Neuron (in vitro differentiated cells): ENCODE results near the gene CTSK.

Experiments
- H2AFZ ChIP-seq: one replicate; pipeline ENCODE4 v1.6.1; 2013; ENCODE audit warnings: low read depth, mild to moderate bottlenecking, inconsistent platforms, low read length, moderate library complexity
- H3K27me3 ChIP-seq: one replicate; pipeline ENCODE4 v1.6.1; 2013; ENCODE audit warnings: low read length; ENCODE audit not compliant: insufficient read depth
- H3K36me3 ChIP-seq: one replicate; pipeline ENCODE4 v1.6.1; 2013; ENCODE audit warnings: low read length; ENCODE audit not compliant: insufficient read depth
- H3K4me1 ChIP-seq: one replicate; pipeline ENCODE4 v1.6.1; 2013; ENCODE audit warnings: low read length; ENCODE audit not compliant: insufficient read depth
- H3K4me3 ChIP-seq: 2 replicates; pipeline ENCODE4 v1.5.1; 2013; ENCODE audit warnings: mild to moderate bottlenecking, low read length, moderate library complexity
- H3K9me3 ChIP-seq: one replicate; pipeline ENCODE4 v1.6.1; 2013; ENCODE audit warnings: low read length

CTSK gene

DNA sequence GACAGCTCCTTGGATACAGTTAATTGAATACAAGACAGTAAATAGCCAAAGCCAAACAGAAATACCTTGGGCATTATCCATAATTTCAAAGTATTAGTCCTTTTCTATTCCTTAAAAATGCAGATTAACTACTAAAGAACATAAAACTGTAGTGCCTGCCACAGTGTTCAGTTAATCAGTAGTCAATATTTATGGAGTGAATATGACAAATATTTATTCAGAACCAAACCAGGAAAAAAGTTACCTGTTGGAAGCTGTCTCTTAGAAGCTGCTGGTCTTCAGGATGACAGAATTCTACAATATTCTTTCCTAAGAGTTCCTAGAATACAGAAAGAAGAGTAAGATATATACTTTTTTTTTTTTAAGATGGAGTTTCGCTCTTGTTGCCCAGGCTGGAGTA lies 18.2 kb upstream of the CTSK start:
- no peaks in the 10 kb centered on the region for H3K9me3 ChIP-seq
- no peak overlapping the region for H3K4me3 ChIP-seq
- no peaks in the 10 kb centered on the region for H3K4me1 ChIP-seq
- H3K27me3 ChIP-seq, result no peaks in the 10 kb centered on the region
- no peak overlapping the region for H2AFZ ChIP-seq
- H3K36me3 ChIP-seq, result peaks cover 52% of the 10 kb centered on the region

- Histone ChIP-seq H3K27me3 (no peaks in the 10 kb centered on the region), H3K9me3 (no peaks in the 10 kb centered on the region), H2AFZ (no peak overlapping the region), H3K36me3 (peaks cover 47% of the 10 kb centered on the region), H3K4me1 (no peaks in the 10 kb centered on the region), H3K4me3 (no peak overlapping the region)
Measured at GRCh38 chr1:150820730-150821512, 12.9 kb upstream of the CTSK start.

GRCh38 chr1:150815871-150816270 lies 7.8 kb upstream of the CTSK start:
- Histone ChIP-seq H3K27me3 (no peaks in the 10 kb centered on the region), H3K36me3 (peaks cover 63% of the 10 kb centered on the region), H3K4me3 (no peak overlapping the region), H2AFZ (no peak overlapping the region), H3K4me1 (no peaks in the 10 kb centered on the region), H3K9me3 (no peaks in the 10 kb centered on the region)

DNA sequence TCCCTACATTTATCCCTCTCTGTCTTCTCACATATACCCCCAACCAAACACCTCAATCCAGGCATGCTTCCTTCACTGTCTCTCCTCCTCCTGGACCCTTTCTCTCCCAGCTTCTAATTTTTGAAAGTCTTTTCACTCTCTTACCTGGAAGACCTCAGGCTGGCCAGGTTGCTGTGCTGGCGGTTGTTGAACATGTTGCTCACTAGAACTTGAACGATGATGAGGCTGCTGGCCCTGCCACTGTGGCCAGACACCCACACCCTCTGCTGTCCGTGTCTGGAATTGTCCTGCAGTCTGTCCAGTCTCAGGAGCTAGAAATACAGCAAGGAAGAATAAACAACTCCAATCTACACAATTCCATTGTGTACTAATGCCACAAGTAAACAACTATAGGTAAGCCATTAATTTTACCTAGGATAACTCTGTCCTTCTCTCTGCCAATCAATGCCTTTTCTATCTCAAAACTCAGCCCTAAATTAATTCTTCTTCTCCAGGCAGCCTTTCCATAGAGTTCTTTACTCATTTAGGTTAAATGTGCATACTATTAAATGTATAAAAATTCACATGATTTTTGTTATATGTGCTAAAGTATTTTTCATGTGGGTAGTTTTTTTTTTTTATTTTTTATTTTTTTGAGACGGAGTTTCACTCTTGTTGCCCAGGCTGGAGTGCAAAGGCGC lies 5.1 kb upstream of the CTSK start:
- Histone ChIP-seq H3K27me3 (no peaks in the 10 kb centered on the region), H3K36me3 (peaks cover 60% of the 10 kb centered on the region), H3K9me3 (no peaks in the 10 kb centered on the region)

DNA sequence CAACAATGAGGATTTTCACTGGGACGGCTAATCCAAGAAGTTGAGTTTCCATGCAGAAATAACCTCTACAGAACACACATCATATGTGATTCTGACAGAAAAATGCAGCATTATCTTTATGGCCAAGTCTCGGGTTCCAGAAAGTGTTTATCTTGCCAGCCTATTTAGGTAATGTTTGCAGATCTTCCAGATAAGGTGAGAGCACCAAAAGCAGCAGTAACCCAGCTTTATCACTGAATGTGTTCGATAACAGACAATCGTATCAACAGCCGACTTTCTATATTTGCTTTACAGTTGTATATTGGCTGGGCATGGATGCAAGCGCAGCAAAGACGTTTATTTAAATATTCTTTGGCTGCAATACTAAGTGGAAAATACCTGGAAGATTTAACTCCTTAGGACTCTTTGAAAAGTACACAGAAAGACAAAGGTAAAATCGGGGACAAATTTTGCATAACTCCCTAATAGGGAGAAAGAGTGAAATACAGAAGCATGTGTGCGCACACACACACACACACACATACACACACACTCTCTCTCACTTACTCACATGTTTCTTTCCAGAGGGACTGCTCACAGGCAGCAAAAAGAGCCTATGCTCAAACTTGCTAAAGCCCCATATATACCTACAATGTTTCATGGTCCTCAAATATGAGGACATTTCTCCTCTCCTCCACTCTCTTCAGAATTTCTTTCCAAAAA lies 3.0 kb upstream of the CTSK start:
- H3K4me3 ChIP-seq, result no peak overlapping the region
- no peaks in the 10 kb centered on the region for H3K4me1 ChIP-seq
- H2AFZ ChIP-seq, result no peak overlapping the region
- peaks cover 42% of the 10 kb centered on the region for H3K36me3 ChIP-seq
- H3K9me3 ChIP-seq, result no peaks in the 10 kb centered on the region
- H3K27me3 ChIP-seq, result no peaks in the 10 kb centered on the region

More for the DNA sequence above, 5.1 kb upstream of the CTSK start:
- Histone ChIP-seq H2AFZ (no peak overlapping the region), H3K4me3 (no peak overlapping the region), H3K4me1 (no peaks in the 10 kb centered on the region)

- no peaks in the 10 kb centered on the region for H3K4me1 ChIP-seq
- H3K27me3 ChIP-seq, result no peaks in the 10 kb centered on the region
- H3K36me3 ChIP-seq, result peaks cover 38% of the 10 kb centered on the region
Measured at GRCh38 chr1:150809651-150810050, 1.6 kb upstream of the CTSK start.

DNA sequence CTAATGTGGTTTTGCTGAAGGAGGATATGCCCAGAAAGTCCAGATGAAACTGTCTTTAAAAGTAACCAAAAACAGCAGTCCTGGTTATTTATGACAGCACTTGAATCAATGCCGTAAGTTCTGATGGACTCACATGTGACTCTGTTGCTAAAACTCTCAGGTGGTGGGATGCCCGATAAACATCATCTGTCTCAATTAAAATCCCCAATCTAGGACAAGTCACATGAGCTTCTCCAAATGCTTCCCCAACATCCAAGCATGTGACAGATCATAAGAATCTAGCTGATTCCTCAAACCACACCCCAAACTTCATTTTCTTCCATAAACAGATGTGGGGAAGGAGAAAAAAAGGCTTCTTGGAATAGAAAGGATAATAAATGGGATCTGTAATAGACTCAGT lies 786 bp upstream of the CTSK start:
- peaks cover 32% of the 10 kb centered on the region for H3K36me3 ChIP-seq
- no peak overlapping the region for H3K4me3 ChIP-seq
- H3K9me3 ChIP-seq, result no peaks in the 10 kb centered on the region
- no peak overlapping the region for H2AFZ ChIP-seq
- no peaks in the 10 kb centered on the region for H3K27me3 ChIP-seq
- no peaks in the 10 kb centered on the region for H3K4me1 ChIP-seq

More at GRCh38 chr1:150809651-150810050, 1.6 kb upstream of the CTSK start:
- H3K4me3 ChIP-seq, result no peak overlapping the region
- H3K9me3 ChIP-seq, result no peaks in the 10 kb centered on the region
- no peak overlapping the region for H2AFZ ChIP-seq

- no peaks in the 10 kb centered on the region for H3K9me3 ChIP-seq
- H3K4me1 ChIP-seq, result no peaks in the 10 kb centered on the region
- no peak overlapping the region for H3K4me3 ChIP-seq
- no peaks in the 10 kb centered on the region for H3K27me3 ChIP-seq
- H2AFZ ChIP-seq, result no peak overlapping the region
- peaks cover 19% of the 10 kb centered on the region for H3K36me3 ChIP-seq
Measured at GRCh38 chr1:150807249-150808023, 624 bp downstream of the CTSK start.

- no peaks in the 10 kb centered on the region for H3K9me3 ChIP-seq
- no peak overlapping the region for H2AFZ ChIP-seq
- H3K4me3 ChIP-seq, result no peak overlapping the region
- H3K27me3 ChIP-seq, result no peaks in the 10 kb centered on the region
- peaks cover 6% of the 10 kb centered on the region for H3K36me3 ChIP-seq
- no peaks in the 10 kb centered on the region for H3K4me1 ChIP-seq
Measured at GRCh38 chr1:150805899-150806298, 2.2 kb downstream of the CTSK start.

DNA sequence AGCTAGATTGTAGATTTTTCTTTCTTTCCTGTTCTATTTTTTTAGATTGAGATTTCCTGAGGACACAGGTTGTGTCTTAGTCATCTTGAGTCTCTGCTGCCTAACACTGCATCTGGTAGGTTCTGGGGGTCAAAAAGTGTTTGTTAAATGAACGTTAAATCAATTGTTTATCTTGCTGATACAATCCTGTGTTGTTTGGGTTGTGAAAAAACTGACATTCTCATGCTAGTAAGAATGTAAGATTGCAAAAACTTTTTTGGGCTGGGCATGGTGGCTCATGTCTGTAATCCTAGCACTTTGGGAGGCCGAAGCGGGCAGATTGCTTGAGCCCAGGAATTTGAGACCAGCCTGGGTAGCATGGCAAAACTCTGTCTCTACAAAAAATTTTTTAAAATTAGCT lies 3.4 kb downstream of the CTSK start:
- Histone ChIP-seq H3K4me3 (no peak overlapping the region), H3K9me3 (no peaks in the 10 kb centered on the region), H3K36me3 (no peaks in the 10 kb centered on the region), H2AFZ (no peak overlapping the region), H3K4me1 (no peaks in the 10 kb centered on the region), H3K27me3 (no peaks in the 10 kb centered on the region)

DNA sequence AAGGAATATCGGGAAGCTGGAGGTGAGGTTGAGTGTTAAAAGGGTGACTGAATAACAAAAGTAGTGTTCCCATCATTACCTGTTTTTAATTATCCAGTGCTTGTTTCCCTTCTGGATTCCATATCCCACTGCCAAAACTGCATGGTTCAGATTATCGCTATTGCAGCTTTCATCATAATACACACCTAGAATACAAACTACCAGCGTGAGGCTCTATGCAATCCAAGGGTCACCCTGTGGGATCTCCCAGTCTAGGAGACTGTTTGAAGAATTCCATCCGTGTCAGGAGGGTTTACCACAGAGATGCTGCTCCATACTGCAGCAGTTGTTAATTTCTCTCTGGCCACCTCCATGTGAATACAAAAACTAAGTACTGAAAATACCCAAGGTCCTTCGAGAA lies 9.0 kb downstream of the CTSK start:
- Histone ChIP-seq H3K27me3 (no peaks in the 10 kb centered on the region), H3K4me3 (no peak overlapping the region), H3K9me3 (no peaks in the 10 kb centered on the region), H3K36me3 (peaks cover 4% of the 10 kb centered on the region), H2AFZ (no peak overlapping the region), H3K4me1 (peaks cover 18% of the 10 kb centered on the region)

DNA sequence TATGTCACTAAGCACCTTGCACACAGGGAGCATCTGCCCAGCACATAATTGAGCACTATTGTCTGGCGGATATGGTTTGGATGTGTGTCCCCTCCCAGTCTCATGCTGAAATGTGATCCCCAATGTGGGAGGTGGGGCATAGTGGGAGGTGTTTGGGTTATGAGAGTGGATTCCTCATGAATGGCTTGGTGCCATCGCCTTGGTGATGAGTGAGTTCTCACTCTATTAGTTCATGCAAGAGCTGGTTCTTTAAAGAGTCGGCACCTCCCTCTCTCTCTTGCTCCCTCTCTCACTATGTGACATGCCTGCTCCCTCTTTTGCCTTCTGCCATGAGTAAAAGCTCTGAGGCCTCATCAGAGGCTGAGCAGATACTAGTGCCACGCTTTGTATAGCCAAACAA lies 9.5 kb downstream of the CTSK start:
- Histone ChIP-seq H2AFZ (no peak overlapping the region), H3K4me1 (peaks cover 18% of the 10 kb centered on the region), H3K36me3 (peaks cover 4% of the 10 kb centered on the region), H3K9me3 (no peaks in the 10 kb centered on the region), H3K27me3 (no peaks in the 10 kb centered on the region), H3K4me3 (no peak overlapping the region)

DNA sequence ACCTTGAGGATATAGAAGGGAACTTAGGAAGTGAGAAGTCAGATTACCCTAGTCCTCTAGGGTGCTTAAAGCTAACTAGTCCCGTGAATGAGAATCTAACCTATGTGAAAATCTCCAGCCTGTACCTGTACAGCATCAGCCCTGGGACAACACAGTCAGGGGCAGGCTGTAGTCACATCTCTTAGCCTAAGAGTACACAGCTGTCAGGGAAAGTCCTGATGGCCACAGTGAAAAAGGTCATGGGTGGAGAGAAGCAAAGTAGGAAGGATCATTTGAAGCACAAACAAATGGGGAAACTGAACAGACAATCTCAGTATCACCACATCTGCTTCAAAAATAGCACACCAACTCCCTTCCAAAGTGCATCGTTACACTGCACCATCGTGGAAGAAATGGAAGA lies 11.7 kb downstream of the CTSK start:
- Histone ChIP-seq H2AFZ (no peak overlapping the region), H3K36me3 (peaks cover 4% of the 10 kb centered on the region), H3K9me3 (no peaks in the 10 kb centered on the region), H3K4me3 (no peak overlapping the region), H3K4me1 (peaks cover 18% of the 10 kb centered on the region), H3K27me3 (no peaks in the 10 kb centered on the region)
